Body of pancreas (tissue), 4 donors: ENCODE data around the gene HSPH1.

Source experiments
- POLR2A ChIP-seq, 3 donors: fragments of 450-650 bp; IDR thresholded peaks; one replicate each; pipeline ENCODE4 v1.6.1; 2016; ENCODE audit warnings: antibody characterized with exemption in 3 of 3, mild to moderate bottlenecking in 2 of 3
- TF ChIP-seq, protein P1 (sequence below), 7 experiments: fragments of 450-650 bp in 4 of 7; fragments of 200-600 bp in 3 of 7; sonication (generic) in 3 of 7; IDR thresholded peaks; one replicate each; pipeline ENCODE4 v1.5.1; 2016 to 2019; ENCODE audit warnings: antibody characterized with exemption in 7 of 7

DNA sequence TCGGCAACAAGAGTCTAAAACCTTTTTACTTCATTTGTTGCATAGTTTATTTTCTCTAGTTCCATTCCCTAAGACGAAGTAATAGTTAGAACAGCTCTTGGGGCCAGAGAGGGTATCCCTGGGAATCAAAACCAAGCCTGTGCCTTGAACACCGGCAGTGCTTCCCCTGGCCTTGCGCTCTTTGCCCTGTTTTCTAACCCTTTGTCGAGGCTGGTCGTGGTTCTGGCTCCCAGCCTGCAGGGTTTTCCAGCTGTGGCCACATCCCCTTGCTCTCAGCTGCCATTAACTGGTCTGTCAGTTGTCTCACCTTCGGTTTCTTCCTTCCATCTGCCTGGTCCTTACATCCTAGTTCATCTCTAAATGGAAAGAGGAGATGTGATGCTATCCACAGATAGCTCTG, 61.0 kb downstream of the HSPH1 start:
- TF ChIP-seq, protein P1, sequence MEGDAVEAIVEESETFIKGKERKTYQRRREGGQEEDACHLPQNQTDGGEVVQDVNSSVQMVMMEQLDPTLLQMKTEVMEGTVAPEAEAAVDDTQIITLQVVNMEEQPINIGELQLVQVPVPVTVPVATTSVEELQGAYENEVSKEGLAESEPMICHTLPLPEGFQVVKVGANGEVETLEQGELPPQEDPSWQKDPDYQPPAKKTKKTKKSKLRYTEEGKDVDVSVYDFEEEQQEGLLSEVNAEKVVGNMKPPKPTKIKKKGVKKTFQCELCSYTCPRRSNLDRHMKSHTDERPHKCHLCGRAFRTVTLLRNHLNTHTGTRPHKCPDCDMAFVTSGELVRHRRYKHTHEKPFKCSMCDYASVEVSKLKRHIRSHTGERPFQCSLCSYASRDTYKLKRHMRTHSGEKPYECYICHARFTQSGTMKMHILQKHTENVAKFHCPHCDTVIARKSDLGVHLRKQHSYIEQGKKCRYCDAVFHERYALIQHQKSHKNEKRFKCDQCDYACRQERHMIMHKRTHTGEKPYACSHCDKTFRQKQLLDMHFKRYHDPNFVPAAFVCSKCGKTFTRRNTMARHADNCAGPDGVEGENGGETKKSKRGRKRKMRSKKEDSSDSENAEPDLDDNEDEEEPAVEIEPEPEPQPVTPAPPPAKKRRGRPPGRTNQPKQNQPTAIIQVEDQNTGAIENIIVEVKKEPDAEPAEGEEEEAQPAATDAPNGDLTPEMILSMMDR (IDR thresholded peaks at IDR 0.05) = no peak
- TF ChIP-seq POLR2A (IDR thresholded peaks at IDR 0.05) = no peak
